ENCODE results near the gene BMF.

BMF gene

GRCh38 chr15:40104296-40104864 lies 4.3 kb downstream of the BMF start:
- no peak for DNase-seq (ENCODE audit: low read depth in 2 of 3, low spot score in 2 of 3)

GRCh38 chr15:40103864-40104271 lies 4.8 kb downstream of the BMF start:
- no peak for DNase-seq (ENCODE audit: low read depth in 2 of 3, low spot score in 2 of 3)

GRCh38 chr15:40102897-40103858 lies 5.5 kb downstream of the BMF start:
- DNase-seq (ENCODE audit: low read depth in 2 of 3, low spot score in 2 of 3): no peak

- no peak for DNase-seq (ENCODE audit: low read depth in 2 of 3, low spot score in 2 of 3)
Observed at GRCh38 chr15:40100947-40101905, 7.5 kb downstream of the BMF start.

GRCh38 chr15:40100123-40100946 lies 8.3 kb downstream of the BMF start:
- no peak for DNase-seq (ENCODE audit: low read depth in 2 of 3, low spot score in 2 of 3)

- DNase-seq (ENCODE audit: low read depth in 2 of 3, low spot score in 2 of 3): no peak
Observed at GRCh38 chr15:40098489-40099261, 10.0 kb downstream of the BMF start.

- no peak for DNase-seq (ENCODE audit: low read depth in 2 of 3, low spot score in 2 of 3)
Observed at GRCh38 chr15:40097968-40098476, 10.7 kb downstream of the BMF start.

DNA sequence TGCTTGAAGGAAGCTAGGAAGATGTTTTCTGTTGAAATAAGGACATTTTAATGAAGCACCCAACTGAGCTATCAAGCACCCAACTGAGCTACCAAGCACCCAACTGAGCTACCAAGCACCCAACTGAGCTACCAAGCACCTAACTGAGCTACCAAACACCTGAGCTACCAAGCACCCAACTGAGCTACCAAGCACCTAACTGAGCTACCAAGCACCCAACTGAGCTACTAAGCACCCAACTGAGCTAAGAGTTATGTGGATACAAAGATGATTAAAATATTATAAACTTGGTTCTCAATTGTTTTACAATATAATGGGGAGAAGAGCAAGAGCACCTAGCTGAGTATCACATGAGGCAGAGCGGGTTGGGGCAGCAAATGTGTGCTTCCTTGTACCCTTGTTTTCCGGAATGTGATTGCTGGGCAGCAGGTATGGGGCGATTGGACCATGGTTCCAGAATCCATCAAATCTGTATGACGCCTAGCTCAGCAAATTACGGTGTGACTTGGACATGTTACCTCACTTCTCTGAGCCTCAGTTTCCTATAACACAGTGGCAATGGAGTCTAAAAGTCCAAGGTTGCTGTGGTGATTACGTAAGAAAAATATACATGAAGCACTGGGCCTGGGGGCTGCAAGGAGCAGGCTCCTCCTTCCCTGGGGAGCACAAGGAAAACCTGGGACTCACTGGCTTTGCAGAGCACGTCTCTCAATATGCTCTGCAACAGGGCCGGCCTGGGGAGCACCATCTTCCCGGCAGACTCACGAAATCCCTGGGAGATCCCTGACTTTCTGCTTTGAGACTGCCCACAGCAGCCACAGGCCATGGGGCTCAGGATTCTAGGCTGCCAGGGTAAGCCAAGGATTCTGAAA lies 11.3 kb downstream of the BMF start:
- no peak for DNase-seq (ENCODE audit: low read depth in 2 of 3, low spot score in 2 of 3)

DNA sequence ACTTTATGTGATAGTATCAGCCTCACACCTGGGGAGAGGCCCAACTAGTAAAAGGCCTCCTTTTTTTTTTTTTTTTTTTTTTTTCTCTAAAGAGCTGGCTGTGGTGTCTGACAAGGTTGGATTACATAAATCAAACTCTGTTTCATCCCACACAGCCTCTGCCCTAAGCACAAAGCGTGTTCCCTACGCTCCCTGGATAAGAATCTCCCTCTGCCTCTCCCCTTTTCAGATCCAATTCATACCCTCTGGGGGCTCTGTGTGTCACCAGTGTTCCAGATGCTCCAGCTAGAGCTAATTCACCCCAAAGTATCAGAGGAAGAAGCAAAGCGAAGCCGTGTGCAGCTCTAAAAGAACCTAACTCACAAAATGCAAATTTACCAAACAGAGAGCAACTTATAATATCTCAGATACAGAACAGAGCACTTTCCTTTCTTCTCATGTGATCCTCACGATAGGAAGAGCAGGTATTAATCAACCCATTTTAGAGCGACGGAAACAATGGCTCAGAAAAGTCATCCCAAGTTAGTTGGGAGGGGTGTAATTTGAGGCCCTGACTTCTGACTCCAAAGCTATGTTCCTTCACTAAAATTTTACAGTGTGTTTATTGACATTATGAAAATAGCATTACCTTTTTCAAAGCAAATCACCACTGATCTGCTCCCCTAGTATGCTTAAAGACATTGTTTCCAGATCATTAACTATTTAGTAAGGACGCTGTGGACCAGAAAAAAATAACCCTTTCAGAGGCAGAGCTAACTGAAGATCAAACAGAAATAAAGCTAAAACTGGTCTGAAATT lies 12.4 kb downstream of the BMF start:
- DNase-seq (ENCODE audit: low read depth in 2 of 3, low spot score in 2 of 3): no peak

GRCh38 chr15:40095371-40096093 lies 13.1 kb downstream of the BMF start:
- no peak for DNase-seq (ENCODE audit: low read depth in 2 of 3, low spot score in 2 of 3)

DNA sequence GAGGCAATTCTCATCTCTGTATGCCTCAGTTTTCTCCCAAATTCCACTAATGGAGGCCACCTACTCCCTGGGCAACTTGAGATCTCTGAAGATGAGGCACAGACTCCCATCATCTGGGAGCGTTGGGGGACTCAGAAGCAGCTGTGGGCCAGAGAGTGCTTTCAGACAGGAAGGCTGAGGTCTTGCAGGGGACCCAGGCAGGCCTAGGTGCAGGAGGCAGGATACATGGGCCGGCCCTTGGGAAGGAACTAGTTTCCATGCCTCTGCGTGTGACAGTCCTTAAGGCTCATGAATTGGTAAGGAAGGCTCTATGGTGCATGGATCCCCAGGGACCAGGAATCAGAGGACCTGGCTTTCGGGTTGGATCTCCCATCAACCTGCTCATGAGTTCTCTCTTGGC lies 14.5 kb downstream of the BMF start:
- no peak for DNase-seq (ENCODE audit: low read depth in 2 of 3, low spot score in 2 of 3)

DNA sequence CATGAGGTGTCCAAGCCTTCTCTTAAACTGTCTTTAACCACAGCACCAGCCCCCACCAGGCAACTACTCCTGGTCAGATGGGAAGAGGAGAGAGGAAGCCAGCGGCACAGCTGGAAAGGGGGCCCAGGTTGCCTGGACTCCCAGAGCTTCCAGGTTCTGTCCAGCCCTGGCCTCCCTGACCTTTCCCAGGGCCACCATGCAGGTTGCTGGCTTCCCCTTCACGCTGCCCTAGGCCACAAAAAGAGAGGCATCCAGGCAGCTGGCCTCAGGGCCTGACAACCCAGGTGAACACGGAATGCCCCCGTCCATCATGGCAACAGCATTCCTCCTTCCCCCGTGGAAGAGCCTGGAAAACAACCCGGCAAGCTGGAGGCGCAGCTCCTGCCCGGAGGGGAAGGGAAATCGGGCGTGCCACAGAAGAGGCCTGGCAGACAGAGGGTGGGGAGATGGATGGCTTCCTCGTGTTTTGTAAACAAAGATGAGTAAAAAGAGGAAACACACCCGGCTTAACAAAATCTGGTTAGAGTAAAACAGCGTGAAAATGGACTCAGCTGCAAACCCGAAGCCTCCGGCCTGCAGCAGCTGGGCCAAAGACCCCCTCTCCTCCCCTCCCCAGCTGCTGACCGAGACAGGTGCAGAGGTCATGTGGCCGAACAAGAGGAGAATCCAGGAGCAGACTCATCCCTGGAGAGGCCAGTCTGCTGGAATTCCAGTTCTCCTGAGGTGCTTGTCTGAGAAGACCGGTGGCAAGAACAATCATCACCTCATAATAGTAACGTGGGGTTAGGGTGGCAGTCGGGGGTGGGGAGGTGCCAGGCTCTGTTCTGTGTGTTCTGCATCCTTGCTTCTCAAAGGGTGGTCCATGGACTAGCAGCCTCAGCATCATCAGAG lies 15.5 kb downstream of the BMF start:
- no peak for DNase-seq (ENCODE audit: low read depth in 2 of 3, low spot score in 2 of 3)

- DNase-seq (ENCODE audit: low read depth in 2 of 3, low spot score in 2 of 3): no peak
Observed at GRCh38 chr15:40092256-40092978, 16.3 kb downstream of the BMF start.

- DNase-seq (ENCODE audit: low read depth in 2 of 3, low spot score in 2 of 3): no peak
Observed at GRCh38 chr15:40091861-40092255, 16.8 kb downstream of the BMF start.

- DNase-seq (ENCODE audit: low read depth in 2 of 3, low spot score in 2 of 3): no peak
Observed at GRCh38 chr15:40090774-40091455, 17.8 kb downstream of the BMF start.

Data from activated CD8-positive, alpha-beta memory T cell treated with anti-CD3 and anti-CD28 coated beads for 48 hours (primary cell).